HepG2 (cell line): ENCODE data around the gene CCDC70.

Experiments
- GLI4 ChIP-seq: sonication (generic); formaldehyde crosslinking; IDR thresholded peaks from 2 replicates; pipeline ENCODE4 v1.5.1; 2020; ENCODE audit warnings: missing genetic modification reagents, mild to moderate bottlenecking, moderate library complexity, borderline replicate concordance
- TF ChIP-seq, protein P1 (sequence below): fragments of 450-650 bp; IDR thresholded peaks from 2 replicates; pipeline ENCODE4 v1.6.1; 2016

DNA sequence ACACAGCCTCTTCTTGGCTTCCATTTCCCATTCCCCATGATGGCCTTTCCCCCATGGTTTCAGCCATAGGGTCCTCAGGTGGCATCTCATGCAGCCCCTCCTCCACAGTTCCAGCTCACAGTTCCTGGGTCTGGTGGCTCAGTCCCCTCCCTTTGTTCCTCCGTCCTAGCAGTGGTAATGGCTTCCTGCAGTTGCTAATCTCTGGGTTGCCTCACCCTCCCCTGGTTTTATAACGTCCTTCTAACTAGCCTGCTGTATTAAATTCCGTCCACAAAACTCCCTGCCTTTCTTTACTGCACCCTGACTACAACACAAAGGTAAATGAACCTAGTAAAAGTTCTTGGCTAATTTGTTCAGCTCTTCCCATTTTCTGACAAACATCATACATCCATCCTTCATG, 30.9 kb downstream of the CCDC70 start:
- no peak for TF ChIP-seq GLI4 (CRISPR knock-in tag)
- TF ChIP-seq, protein P1, sequence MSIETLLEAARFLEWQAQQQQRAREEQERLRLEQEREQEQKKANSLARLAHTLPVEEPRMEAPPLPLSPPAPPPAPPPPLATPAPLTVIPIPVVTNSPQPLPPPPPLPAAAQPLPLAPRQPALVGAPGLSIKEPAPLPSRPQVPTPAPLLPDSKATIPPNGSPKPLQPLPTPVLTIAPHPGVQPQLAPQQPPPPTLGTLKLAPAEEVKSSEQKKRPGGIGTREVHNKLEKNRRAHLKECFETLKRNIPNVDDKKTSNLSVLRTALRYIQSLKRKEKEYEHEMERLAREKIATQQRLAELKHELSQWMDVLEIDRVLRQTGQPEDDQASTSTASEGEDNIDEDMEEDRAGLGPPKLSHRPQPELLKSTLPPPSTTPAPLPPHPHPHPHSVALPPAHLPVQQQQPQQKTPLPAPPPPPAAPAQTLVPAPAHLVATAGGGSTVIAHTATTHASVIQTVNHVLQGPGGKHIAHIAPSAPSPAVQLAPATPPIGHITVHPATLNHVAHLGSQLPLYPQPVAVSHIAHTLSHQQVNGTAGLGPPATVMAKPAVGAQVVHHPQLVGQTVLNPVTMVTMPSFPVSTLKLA: no peak
